CMK (cell line): ENCODE results near the gene KRT222.

Source experiments
- DNase-seq: peaks from one replicate; pipeline ENCODE4 v3.0.0-alpha.2; 2010; ENCODE audit warnings: low read depth

The KRT222 gene

GRCh38 chr17:40615068-40615840, 49.7 kb downstream of the KRT222 start:
- DNase-seq: no peak

GRCh38 chr17:40614431-40615067, 50.4 kb downstream of the KRT222 start:
- no peak for DNase-seq

- no peak for DNase-seq
These were observed 51.4 kb downstream of the KRT222 start for GRCh38 chr17:40613467-40614154.

- DNase-seq: no peak
These were observed 52.3 kb downstream of the KRT222 start for GRCh38 chr17:40612599-40613244.

- no peak for DNase-seq
These were observed 53.0 kb downstream of the KRT222 start for GRCh38 chr17:40611840-40612474.

GRCh38 chr17:40610359-40610758, 54.6 kb downstream of the KRT222 start:
- no peak for DNase-seq

GRCh38 chr17:40608061-40608581, 56.9 kb downstream of the KRT222 start:
- no peak for DNase-seq

GRCh38 chr17:40607641-40608040, 57.3 kb downstream of the KRT222 start:
- no peak for DNase-seq

GRCh38 chr17:40606548-40607353, 58.2 kb downstream of the KRT222 start:
- DNase-seq: no peak

- DNase-seq: no peak
These were observed 59.7 kb downstream of the KRT222 start for GRCh38 chr17:40605306-40605705.
